Stimulated activated naive CD8-positive, alpha-beta T cell treated with anti-CD3 and anti-CD28 coated beads, Interleukin-15, Interleukin-2, amounts not matched to agents 100 U/mL and 50 U/mL, for 24 hours (primary cell): ENCODE data around the gene MAP7D3.
"Not testable (repeated sequence)": the region's sequence is repeated elsewhere in the genome, so short reads cannot be mapped to it uniquely, and the experiment has no call there.

Experiments
- ATAC-seq: fragments of 150-1000 bp; cut with Tn5 transposase; one replicate; pipeline ENCODE4 v1.10.0; 2021
- DNase-seq: peaks from one replicate; pipeline ENCODE4 v3.0.0; 2021

The MAP7D3 gene

DNA sequence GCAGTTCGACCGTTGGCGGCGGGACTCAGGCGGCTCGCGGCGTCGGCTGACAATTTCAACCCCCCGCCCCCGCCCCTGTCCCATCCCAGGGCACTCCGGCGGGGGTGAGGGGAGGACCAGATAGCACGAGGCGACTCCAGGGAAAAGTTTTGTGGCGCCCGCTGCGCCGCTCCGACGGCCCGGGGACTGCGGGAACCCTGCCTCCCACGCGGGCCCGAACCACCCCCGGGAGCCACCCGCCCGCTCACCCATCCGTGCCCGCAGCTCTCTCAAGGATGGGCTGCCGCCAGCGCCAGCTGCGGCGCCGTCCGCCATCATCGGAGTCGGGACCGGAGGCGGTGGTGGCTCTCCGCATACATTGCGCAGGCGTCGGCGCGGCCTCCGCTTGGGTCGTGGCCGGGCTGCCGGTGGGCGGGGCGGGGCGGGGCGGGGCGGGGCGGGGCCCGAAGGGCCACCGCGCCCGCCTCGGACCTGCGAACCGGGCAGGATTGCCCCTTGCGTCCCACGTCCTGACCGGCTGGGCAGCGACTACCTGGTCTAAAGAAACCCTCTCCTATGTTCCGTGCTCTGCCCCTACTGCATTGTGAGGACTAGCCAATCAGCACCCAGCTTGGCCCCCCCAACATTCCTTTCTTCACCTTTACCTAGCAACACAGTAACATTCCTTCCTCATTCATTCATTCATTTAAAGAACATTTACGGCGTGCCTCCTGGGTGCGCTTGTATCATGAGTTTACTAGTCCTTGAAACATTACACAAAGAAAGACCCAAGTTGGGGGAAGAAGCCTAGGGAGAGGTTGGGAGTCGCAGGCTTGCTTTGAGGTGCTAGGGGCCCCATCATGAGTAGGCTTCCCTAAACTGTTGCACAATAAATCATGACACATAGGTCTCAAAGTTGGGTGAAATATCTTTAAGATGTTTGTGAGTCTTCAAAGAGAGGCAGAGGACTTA is at the start of gene MAP7D3:
TSS of gene MAP7D3 (minus strand) at position 360 of the 951 bp plus-strand sequence. CDS start at position 318, 42 bp downstream.
- DNase-seq (peak; percentile 67), ATAC-seq (peak; percentile 85)

- not testable (repeated sequence) for ATAC-seq, DNase-seq
Observed at GRCh38 chrX:136300721-136301120, 49.5 kb upstream of the MAP7D3 start, which contains the start of gene ADGRG4. TSS of gene ADGRG4 (plus strand) at chrX:136300963. CDS start at chrX:136308778, 7,815 bp downstream.

GRCh38 chrX:136295380-136295779 is 44.2 kb upstream of the MAP7D3 start:
- ATAC-seq (no peak), DNase-seq (no peak)

GRCh38 chrX:136292656-136293055 is 41.5 kb upstream of the MAP7D3 start:
- no peak for DNase-seq
- ATAC-seq = no peak

GRCh38 chrX:136291824-136292223 is 40.6 kb upstream of the MAP7D3 start:
- no peak for DNase-seq
- ATAC-seq = no peak

DNA sequence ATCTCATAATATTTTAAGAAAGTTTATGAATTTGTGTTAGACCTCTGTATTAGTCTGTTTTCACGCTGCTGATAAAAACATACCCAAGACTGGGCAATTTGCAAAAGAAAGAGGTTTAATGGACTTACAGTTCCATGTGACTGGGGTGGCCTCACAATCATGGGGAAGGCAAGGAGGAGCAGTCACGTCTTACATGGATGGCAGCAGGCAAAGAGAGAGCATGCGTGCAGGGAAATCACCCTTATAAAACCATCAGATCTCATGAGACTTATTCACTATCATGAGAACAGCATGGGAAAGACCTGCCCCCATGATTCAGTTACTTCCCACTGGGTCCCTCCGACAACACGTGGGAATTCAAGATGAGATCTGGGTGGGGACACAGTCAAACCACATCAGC is 35.2 kb upstream of the MAP7D3 start:
- not testable (repeated sequence) for DNase-seq, ATAC-seq

- ATAC-seq = no peak
- DNase-seq = no peak
Observed at GRCh38 chrX:136275553-136275952, 24.4 kb upstream of the MAP7D3 start.

GRCh38 chrX:136273986-136274385 is 22.8 kb upstream of the MAP7D3 start:
- ATAC-seq (no peak), DNase-seq (no peak)

DNA sequence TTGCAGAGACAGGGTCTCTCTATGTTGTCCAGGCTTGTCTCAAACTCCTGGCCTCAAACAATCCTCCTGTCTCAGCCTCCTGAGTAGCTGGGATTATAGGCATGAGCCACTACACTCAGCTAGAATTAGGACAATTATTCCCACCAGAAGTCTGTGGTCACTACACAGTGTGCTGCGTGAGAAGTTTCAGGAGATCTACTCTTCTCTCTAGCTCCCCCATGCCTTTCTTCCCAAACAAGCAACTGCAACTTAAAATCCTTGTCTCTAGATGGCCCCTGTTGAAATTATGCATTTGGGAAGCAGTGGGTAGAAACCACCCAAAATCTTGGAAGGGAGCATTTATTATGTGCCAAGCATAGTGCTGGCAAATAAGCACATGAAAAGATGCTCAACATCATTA is 21.1 kb upstream of the MAP7D3 start:
- no peak for ATAC-seq
- DNase-seq = no peak

DNA sequence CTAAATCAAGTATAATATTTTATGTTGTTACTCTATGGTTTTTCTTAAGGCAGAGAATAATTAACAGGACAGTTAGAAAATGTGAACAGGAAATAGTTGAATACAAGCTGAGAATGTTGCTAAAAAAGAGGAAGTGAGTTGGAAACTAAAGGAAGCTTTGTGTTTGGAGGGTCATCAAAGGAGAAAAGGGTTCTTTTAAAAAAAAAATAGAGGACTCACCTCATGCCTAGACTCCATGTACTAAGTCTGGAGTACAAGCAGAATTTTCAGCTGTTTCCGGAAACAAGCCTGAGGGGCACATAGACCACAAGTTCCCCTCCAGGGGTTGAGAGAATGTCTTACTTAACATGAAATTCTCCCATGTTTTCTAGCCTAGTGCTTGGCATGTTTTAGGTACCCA is 20.1 kb upstream of the MAP7D3 start:
- ATAC-seq (no peak), DNase-seq (no peak)

GRCh38 chrX:136269921-136270320 is 18.7 kb upstream of the MAP7D3 start:
- DNase-seq (no peak), ATAC-seq (no peak)

- ATAC-seq = no peak
- peak; percentile 41 for DNase-seq
Observed at GRCh38 chrX:136268051-136269048, 17.1 kb upstream of the MAP7D3 start.

- DNase-seq = no peak
- no peak for ATAC-seq
Observed at GRCh38 chrX:136266828-136267227, 15.6 kb upstream of the MAP7D3 start.

DNA sequence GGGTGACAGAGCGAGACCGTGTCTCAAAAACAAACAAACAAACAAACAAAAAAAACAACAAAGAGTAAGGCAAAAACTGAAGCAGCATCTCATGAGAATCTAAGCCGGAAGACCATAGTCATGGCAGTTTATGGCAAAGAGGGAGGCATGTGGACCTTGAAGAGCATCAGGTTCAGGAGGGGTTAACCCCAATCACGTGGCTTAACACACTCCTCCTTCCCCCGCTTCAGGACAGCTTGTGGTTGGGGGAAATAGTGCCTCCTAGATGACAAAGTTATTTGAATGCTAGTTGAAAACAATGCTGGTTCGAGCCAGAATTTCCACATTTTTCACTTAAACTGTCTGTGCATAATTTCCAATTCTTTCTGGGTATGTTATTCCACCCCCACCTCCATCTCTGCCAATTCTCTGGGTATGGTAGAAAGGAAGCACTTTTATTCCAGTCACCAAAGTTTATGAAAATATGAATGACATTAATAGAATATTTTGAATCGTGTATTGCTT is 11.7 kb upstream of the MAP7D3 start:
- DNase-seq (no peak), ATAC-seq (no peak)

DNA sequence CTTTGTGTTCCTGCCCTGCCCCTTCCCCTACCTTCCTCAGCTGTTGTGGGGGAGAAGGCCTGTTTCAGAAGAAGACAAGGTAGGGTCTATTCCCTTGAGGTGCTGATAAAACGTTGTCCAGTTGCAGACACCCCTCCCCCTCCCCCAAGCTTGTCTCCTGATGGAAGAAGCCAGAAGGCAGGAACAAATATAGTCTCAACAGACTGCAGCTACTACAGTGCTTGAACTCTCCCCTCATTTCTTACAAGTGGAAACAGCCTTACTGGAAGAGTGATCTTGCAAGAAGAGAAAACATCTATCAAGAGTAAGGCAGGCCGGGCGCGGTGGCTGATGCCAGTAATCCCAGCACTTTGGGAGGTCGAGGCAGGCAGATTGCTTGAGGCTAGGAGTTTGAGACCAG is 11.0 kb upstream of the MAP7D3 start:
- ATAC-seq = no peak
- DNase-seq = no peak

DNA sequence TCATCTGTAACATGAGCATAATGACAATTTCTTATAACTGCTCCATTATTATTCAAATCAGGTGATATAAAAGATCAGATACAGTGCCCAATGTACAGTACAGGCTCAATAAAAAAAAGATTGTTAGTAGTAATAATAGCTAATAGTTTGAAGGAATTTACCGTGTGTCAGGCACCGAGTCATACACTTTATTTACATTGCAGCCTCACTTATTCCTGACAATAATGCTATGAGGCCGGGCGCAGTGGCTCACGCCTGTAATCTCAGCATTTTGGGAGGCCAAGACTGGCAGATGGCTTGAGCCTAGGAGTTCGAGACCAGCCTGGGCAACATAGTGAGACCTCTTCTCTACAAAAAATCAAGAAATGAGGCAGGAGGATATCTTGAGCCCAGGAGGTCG is 10.1 kb upstream of the MAP7D3 start:
- ATAC-seq (no peak), DNase-seq (no peak)

- ATAC-seq = no peak
- no peak for DNase-seq
Observed at GRCh38 chrX:136260776-136261175, 9.6 kb upstream of the MAP7D3 start.

- ATAC-seq = peak; percentile 66
- no peak for DNase-seq
Observed at GRCh38 chrX:136259543-136259942, 8.3 kb upstream of the MAP7D3 start.

- ATAC-seq (no peak), DNase-seq (no peak)
Observed at GRCh38 chrX:136258951-136259350, 7.8 kb upstream of the MAP7D3 start.

DNA sequence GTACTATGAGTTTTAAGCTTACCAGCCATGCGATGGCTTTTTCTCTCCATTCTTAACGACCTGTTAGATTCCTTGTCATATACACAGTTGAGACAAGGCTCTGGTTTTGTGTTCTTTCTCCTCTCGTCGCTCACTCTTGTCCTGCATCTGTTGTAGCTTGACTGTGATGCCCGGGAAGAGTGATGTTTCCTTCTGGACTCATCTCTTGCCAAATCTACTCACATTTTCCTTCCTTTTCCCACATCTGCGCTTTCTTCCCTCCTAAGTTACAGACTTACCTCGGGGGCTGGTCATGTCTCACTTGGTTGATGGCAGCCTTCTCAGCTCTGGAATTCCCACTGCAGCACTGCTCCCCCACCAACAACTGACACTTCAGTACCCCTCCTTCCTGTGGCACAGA is 4.8 kb upstream of the MAP7D3 start:
- DNase-seq (no peak), ATAC-seq (no peak)

GRCh38 chrX:136255541-136255940 is 4.3 kb upstream of the MAP7D3 start:
- DNase-seq (no peak), ATAC-seq (no peak)
